Measurements from ENCODE around the gene AFAP1L1. TPM values are rescaled to one million over a fixed set of nuclear protein-coding genes. Genes with fewer than 3 reads are reported as not detected.

Gene AFAP1L1
- total and polyA plus RNA-seq, 9 of the 15 experiments (the other 6 are each of a cell fraction or from before 2014, with no cell fraction given) = 0.01 to 0.12 (median 0.03) TPM; not detected in 4

GRCh38 chr5:149357370-149358293, 86.0 kb downstream of the AFAP1L1 start, which contains the start of gene PCYOX1L (continued):
- no peak for TF ChIP-seq ZNF644 (tag; IDR thresholded peaks at IDR 0.05; ENCODE audit: low read depth)
- TF ChIP-seq ZNF224 (CRISPR knock-in tag; IDR thresholded peaks at IDR 0.05) = no peak
- no peak for TF ChIP-seq ZNF518B (CRISPR knock-in tag; IDR thresholded peaks at IDR 0.05)
- TF ChIP-seq PHF8 (IDR thresholded peaks at IDR 0.05; ENCODE audit: borderline replicate concordance, low read length) = peak; percentile 94; the same call in 1 of the 2 replicates
- TF ChIP-seq PURB (CRISPR knock-in tag; IDR thresholded peaks at IDR 0.05; ENCODE audit: low read depth) = no peak
- TF ChIP-seq HDAC8 (tag; IDR thresholded peaks at IDR 0.05) = no peak
- TF ChIP-seq CAMTA2 (CRISPR knock-in tag; conservative IDR thresholded peaks at IDR 0.05) = no peak
- TF ChIP-seq MIER1 (IDR thresholded peaks at IDR 0.05; ENCODE audit: low read depth) = no peak
- no peak for TF ChIP-seq ZNF583 (CRISPR knock-in tag; IDR thresholded peaks at IDR 0.05)
- TF ChIP-seq SMAD4 (CRISPR knock-in tag; conservative IDR thresholded peaks at IDR 0.05) = no peak; the same call in 1 of the 2 replicates
- TF ChIP-seq FOXM1 (IDR thresholded peaks at IDR 0.05; ENCODE audit: low read depth) = peak; percentile 63; the same call in 1 of the 2 replicates
- no peak for TF ChIP-seq FOXM1 (CRISPR knock-in tag; IDR thresholded peaks at IDR 0.05; ENCODE audit: low read depth)
- no peak for TF ChIP-seq HCFC1 (IDR thresholded peaks at IDR 0.05; ENCODE audit: low read depth, low read length)
- no peak for TF ChIP-seq SNRNP70 (optimal IDR thresholded peaks at IDR 0.05; ENCODE audit: low read depth, low read length)

All from K562 (cell line).